ENCODE data around the gene MARCKS.

- TF ChIP-seq ZNF600 (tag by site-specific recombination; IDR thresholded peaks at IDR 0.05) (no peak), ZNF274 (IDR thresholded peaks at IDR 0.05; ENCODE audit: low read length) (no peak), ZNF274 (tag by site-specific recombination; IDR thresholded peaks at IDR 0.05; ENCODE audit: borderline replicate concordance) (no peak), CTCF (tag by site-specific recombination; IDR thresholded peaks at IDR 0.05) (no peak)
These were observed 2.4 kb downstream of the MARCKS start for GRCh38 chr6:113859349-113860180.
